Activated CD4-positive, CD25-positive, alpha-beta regulatory T cell treated with anti-CD3 and anti-CD28 coated beads, Interleukin-2, amount 50 U/mL, for 24 hours (primary cell): ENCODE measurements around the gene ANXA10.
A peak's percentile ranks its signal among the peaks of the same experiment; 100 is the strongest.
"Not testable (repeated sequence)": the region's sequence is repeated elsewhere in the genome, so short reads cannot be mapped to it uniquely, and the experiment has no call there.

Experiments
- ATAC-seq, 2 donors: fragments of 150-1000 bp; cut with Tn5 transposase; one replicate each; pipeline ENCODE4 v1.10.0; 2021; ENCODE audit warnings: mild to moderate bottlenecking in 1 of 2, moderate library complexity in 1 of 2

ANXA10 gene

GRCh38 chr4:168092176-168092712 is at the start of gene ANXA10:
TSS of gene ANXA10 (plus strand) at chr4:168092537. CDS start at chr4:168092701, 164 bp downstream.
- no peak for ATAC-seq

DNA sequence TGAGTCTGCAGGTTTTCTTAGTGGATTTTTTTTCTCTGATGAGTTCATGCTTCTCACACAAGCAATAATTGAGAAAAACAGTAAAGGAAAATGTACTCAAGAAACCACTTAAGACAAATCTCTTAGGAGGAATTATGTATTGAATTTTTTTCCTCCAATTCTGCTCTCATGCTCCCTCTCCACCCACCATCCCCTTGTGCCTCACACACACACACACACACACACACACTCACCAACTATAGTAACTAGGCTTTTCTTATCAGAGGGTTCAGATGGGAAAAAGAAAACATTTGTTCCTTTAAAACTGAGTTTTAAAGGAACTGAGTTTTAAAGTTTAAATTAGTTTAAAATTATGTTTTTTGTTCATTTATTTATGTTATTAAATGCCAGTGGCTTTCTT is 47.0 kb upstream of the ANXA10 start:
- ATAC-seq = no peak

- no peak for ATAC-seq
These were observed 42.3 kb upstream of the ANXA10 start for GRCh38 chr4:168050002-168050401.

DNA sequence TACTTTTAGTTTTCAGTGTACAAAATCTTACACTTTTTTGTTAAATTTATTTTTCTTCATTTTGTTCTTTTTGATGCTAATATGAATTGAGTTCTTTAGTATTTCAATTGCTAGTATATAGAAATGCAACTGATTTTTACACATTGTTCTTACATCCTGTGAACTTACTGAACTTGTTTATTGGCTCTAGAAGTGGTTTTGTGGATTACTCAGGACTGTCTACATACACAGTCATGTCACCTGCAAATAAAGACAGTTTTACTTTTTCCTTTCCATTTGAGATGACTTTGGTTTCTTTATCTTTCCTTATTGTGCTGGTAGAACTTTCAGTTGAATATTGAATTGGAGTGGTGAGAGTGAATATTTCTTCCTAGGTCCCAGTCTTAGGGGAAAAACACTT is 40.8 kb upstream of the ANXA10 start:
- ATAC-seq = no peak

DNA sequence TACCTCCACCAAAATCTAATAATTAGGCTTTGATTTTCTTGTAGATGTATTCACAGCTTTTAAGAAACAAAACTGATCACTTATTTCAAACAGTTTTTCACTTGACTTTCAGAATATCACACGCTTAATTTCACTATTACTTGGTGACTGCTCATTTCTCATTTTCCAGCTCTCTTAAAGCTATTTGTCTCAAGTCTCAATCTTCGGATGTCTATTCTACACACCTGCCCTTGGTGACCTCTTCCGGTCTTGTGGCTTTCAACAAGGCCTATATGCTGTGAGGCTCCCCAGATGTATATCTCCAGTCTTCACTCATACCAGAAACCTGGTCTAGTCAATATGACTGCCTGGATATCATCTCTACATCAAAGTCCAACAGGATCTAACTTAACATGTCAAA is 34.9 kb upstream of the ANXA10 start:
- no peak for ATAC-seq

- ATAC-seq = no peak
These were observed 33.1 kb upstream of the ANXA10 start for GRCh38 chr4:168059251-168059650.

GRCh38 chr4:168063031-168063430 is 29.3 kb upstream of the ANXA10 start:
- ATAC-seq = no peak

DNA sequence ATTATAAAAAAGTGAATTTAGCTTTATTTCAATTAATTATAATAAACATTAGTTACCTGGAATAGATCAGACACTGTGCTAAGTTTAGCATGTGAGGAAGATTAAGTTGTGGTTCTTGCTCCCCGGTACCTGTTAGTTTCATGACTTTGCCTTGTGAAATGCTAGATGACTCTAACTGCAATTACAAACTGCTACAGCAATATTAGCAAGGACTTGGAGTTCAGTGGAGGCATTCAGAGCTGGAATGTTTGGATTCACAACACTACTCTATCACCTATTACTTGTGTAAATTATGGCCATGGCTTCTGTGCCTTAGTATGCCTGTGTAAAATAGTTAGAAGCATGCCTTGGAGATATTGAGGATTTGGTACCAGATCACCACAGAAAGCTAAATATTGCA is 21.4 kb upstream of the ANXA10 start:
- ATAC-seq = no peak

GRCh38 chr4:168071304-168071703 is 21.0 kb upstream of the ANXA10 start:
- ATAC-seq = no peak

DNA sequence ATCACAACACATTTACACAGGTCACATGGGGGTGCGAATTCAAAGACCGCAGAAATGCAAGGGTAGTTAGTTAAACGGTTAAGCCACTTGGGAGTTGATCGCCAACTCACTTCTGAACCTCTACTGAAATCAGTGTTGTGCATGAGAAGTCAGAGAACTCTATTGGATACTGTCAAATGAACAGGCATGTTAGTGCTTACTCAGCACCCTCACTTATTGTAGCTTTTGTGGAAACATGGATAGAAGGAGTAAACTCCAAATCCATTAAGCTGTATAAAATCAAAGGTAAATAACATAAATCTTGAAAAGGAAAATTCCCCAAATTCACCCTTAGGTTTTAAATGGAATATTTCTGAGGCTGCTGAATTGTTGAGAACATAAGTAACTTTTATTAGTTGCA is 17.5 kb upstream of the ANXA10 start:
- no peak for ATAC-seq

DNA sequence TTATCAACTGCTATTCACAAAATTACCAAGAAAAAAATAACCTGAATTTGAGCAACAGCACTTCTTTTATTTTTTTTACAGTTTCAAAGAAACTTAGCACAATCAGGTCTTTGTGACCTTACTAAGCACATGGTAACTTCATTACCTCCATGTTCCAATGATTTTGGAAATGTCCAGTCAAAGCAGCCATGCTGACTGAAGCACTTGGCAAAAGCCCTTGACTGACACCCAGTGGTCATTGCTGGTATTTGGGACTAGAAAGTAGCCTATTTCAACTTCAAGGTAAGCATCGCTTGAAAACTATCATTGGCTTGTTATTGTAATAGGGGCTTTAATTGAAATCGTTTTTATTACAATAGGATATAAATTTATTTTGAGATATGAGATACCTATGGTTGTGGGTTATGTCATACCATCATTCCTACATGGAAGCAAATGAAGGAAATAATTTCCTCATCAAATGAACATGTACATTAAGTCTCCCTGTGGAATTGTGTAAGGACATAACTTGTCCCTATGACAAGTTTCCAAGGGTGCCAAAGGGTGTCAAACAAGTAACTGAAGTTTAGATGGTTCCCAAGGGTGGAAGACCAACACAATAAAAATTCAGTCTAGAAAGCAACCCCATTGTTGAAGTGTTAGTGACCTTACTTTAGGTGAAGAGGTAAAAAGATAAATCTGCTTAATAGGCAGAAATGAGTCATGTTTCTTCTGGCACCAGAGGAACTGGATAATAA is 15.2 kb upstream of the ANXA10 start:
- ATAC-seq = no peak

- no peak for ATAC-seq
These were observed 14.6 kb upstream of the ANXA10 start for GRCh38 chr4:168077726-168078239.

DNA sequence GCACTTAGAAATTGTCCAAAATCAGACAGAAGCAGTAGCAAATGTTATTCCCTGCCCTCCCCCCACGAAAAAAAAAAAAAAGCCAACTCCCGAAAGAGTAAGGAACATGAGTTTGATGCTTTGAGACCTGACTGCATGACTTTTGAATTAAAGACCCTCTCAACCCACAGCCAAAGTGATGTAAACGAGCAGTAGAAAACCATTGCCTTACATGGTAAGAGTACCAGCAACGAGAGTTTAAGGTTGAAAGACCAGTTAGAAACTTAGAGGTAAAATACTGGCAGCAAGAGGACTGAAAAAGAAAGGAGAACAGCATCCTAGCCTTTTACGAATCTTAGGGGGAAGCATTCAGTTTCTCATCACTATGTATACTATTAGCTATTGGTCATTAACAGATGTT is 10.0 kb upstream of the ANXA10 start:
- no peak for ATAC-seq

GRCh38 chr4:168095776-168096406 is 3.6 kb downstream of the ANXA10 start:
- no peak for ATAC-seq

DNA sequence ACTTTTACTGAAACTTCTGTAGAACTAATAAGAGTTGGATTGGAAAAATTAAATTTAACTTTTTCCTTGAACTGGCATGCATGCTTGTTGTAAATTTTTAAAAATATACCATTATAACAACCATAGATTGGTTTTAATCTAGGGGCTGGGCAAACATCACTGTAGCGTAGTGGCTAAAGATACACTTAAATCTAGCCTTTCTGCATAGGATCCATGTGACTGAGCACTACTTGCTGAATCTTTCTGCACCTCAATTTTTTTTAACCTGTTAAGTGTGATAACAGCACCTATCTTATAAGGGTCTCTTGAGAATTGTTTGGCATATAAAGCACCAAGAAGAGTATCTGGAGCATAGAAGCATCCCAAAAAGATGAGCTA is 4.1 kb downstream of the ANXA10 start:
- no peak for ATAC-seq

DNA sequence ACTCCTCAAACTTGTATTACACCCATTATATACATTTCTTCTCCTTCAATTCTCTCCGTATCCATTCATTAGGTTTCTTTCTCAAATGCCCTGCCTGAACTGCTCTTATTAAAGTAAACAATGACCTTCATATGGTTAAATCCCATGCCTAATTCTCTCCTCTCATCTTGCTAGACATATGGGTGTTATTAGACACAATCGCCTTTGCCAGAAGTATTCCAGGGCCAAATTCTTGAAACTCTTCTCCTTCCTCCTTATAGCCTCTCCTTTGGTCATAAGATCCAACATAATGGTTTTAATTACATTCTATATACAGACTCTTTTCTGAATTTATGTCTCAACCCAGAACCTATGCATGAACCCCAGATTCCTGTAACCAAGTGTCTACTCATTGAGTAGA is 4.8 kb downstream of the ANXA10 start:
- ATAC-seq = no peak

DNA sequence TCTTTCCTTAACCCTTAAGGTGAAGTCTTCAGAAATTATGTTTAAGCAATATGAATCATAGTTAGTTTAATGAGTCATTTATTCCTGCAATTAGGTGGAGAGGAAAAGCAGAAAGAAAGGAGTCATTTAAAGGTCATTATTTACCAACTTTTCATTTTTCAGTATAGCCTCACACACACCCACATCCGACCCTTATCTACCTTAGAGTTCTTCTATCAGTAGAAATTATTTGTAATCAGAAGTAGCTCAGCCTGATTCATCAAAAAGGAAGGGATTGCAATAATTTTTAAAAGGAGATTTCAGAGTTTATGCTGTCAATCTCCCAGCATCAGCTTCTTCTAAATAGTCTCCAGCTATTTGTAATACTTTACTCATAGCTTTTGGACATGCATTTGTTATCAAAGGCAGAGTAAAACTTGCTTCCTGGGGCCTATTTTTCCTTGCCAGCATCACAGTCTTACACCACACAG is 5.9 kb downstream of the ANXA10 start:
- ATAC-seq = peak in 1 of 2 donors; percentile 32

DNA sequence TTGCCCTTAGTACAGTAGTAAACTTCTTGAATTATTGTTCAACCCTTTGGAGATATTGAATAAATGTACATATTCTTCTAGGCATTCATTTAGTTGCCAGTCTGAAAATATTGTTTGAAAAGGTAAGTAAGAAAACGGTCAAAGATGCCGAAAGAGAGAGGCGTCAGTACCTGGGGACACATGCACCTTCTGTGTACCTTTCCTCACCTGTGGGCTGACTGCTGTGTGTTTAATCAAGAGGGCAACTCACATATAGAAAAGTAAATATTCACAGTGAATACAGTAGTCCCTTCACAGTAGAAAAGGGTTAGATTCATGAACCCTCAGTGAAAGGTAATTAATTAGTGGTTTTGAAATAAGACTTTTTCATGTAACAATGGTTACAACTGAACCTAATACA is 6.9 kb downstream of the ANXA10 start:
- ATAC-seq = no peak

GRCh38 chr4:168101026-168101425 is 8.7 kb downstream of the ANXA10 start:
- ATAC-seq = no peak

DNA sequence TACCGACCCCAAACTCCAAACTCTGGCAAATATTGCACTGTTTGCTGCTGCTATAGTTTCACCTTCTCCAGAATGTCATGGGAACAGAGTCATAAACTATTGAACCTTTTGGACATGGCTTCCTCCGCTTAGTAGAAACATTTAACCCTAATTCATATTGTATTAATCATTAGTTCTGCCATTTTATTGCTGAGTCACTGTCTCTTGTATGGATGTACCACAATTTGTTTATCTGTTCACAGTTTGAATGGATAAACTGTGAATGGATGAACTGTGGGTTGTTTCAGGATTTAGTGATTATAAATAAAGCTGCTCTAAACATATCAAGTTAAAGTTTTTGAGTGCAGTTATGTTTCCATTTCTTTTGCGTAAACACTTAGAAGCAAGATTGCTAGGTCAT is 10.1 kb downstream of the ANXA10 start:
- no peak for ATAC-seq

DNA sequence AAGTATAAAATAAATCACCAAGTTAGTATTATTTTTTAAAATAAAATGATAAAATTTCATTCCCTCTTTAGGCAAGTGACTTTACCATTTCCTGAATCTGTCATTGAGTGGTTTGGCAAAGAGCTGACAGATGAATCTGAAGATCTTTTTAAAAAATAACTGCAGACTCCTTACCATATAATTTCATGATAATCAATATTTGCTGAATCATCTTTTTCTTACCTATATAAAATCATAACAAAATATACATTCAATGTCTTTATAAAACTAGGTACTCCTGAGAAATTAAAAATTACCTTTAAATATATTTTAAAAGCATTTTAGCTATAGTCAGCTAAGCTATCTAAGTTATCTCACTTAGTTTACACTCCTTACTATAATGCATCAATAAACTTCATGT is 17.2 kb downstream of the ANXA10 start:
- ATAC-seq = no peak

DNA sequence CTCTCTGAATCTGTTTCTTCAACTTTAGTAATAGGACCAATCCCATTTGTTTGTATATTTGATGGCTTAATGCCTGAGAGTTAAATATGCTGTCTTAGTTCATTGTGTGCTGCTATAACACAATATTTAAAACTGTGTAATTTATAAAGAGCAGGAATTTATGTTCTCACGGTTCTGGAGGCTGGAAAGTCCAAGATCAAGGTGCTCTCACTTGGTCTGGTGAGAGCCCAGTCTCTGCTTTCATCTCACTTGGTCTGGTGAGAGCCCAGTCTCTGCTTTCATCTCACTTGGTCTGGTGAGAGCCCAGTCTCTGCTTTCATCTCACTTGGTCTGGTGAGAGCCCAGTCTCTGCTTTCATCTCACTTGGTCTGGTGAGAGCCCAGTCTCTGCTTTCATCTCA is 20.7 kb downstream of the ANXA10 start:
- ATAC-seq = not testable (repeated sequence)

- no peak for ATAC-seq
These were observed 25.8 kb downstream of the ANXA10 start for GRCh38 chr4:168118116-168118655.

- ATAC-seq = no peak
These were observed 26.8 kb downstream of the ANXA10 start for GRCh38 chr4:168119100-168119499.
